MM.1S (cell line): ENCODE data around the gene SHANK3.

ENCODE experiments used
- DNase-seq: peaks from one replicate; pipeline ENCODE4 v3.0.0-alpha.2; 2015
- H2AFZ ChIP-seq: fragments of 300-600 bp; sonication (generic); 2 replicates; pipeline ENCODE4 v1.6.0; 2016; ENCODE audit warnings: antibody characterized with exemption, low read length
- H3F3A ChIP-seq: fragments of 300-600 bp; sonication (generic); 2 replicates; pipeline ENCODE4 v1.6.1; 2016; ENCODE audit warnings: mild to moderate bottlenecking, antibody characterized with exemption, low read length, moderate library complexity, mixed read lengths; ENCODE audit not compliant: insufficient read depth
- H3K27ac ChIP-seq: fragments of 300-600 bp; sonication (generic); 2 replicates; pipeline ENCODE4 v1.5.1; 2016; ENCODE audit warnings: mild to moderate bottlenecking, low read length
- H3K27me3 ChIP-seq: fragments of 300-600 bp; sonication (generic); replicated peaks from 2 replicates; pipeline ENCODE4 v1.6.0; 2016; ENCODE audit warnings: low read length; ENCODE audit not compliant: insufficient read depth
- H3K36me3 ChIP-seq: fragments of 300-600 bp; sonication (generic); replicated peaks from 2 replicates; pipeline ENCODE4 v1.6.1; 2016; ENCODE audit warnings: mild to moderate bottlenecking, low read length, mixed read lengths; ENCODE audit not compliant: insufficient read depth
- H3K4me1 ChIP-seq: fragments of 300-600 bp; sonication (generic); 2 replicates; pipeline ENCODE4 v1.6.1; 2016; ENCODE audit warnings: low read length, mixed read lengths
- H3K4me2 ChIP-seq: fragments of 300-600 bp; sonication (generic); 2 replicates; pipeline ENCODE4 v1.6.0; 2016; ENCODE audit warnings: low read depth, low read length
- H3K4me3 ChIP-seq: fragments of 300-600 bp; sonication (generic); 2 replicates; pipeline ENCODE4 v1.5.1; 2016; ENCODE audit warnings: low read length, mixed read lengths
- H3K79me2 ChIP-seq: fragments of 300-600 bp; sonication (generic); 2 replicates; pipeline ENCODE4 v1.6.1; 2016; ENCODE audit warnings: mixed run types, low read length, mixed read lengths
- H3K9ac ChIP-seq: fragments of 300-600 bp; sonication (generic); 2 replicates; pipeline ENCODE4 v1.6.1; 2016; ENCODE audit warnings: low read length, mixed read lengths
- H3K9me2 ChIP-seq: fragments of 300-600 bp; sonication (generic); replicated peaks from 2 replicates; pipeline ENCODE4 v1.6.1; 2016; ENCODE audit warnings: mild to moderate bottlenecking, low read length, mixed read lengths; ENCODE audit not compliant: insufficient read depth
- H3K9me3 ChIP-seq: fragments of 300-600 bp; sonication (generic); replicated peaks from 2 replicates; pipeline ENCODE4 v1.6.1; 2016; ENCODE audit warnings: mild to moderate bottlenecking, low read length, mixed read lengths; ENCODE audit not compliant: insufficient read depth
- H4K20me1 ChIP-seq: fragments of 300-600 bp; sonication (generic); 2 replicates; pipeline ENCODE4 v1.6.1; 2016; ENCODE audit warnings: mild to moderate bottlenecking, low read length, moderate library complexity, mixed read lengths; ENCODE audit not compliant: insufficient read depth
- EZH2 ChIP-seq: fragments of 300-600 bp; sonication (generic); optimal IDR thresholded peaks from 2 replicates; pipeline ENCODE3; 2017; ENCODE audit warnings: low read depth, mild to moderate bottlenecking, antibody characterized with exemption, low read length, mixed read lengths
- EZH2phosphoT487 ChIP-seq: fragments of 300-600 bp; sonication (generic); IDR thresholded peaks from 2 replicates; pipeline ENCODE4 v1.6.1; 2018; ENCODE audit warnings: antibody characterized with exemption, low read length
- TF ChIP-seq, protein P1 (sequence below): fragments of 300-600 bp; sonication (generic); IDR thresholded peaks from 2 replicates; pipeline ENCODE4 v1.5.1; 2016; ENCODE audit warnings: antibody characterized with exemption, low read length, mixed read lengths

The SHANK3 gene

DNA sequence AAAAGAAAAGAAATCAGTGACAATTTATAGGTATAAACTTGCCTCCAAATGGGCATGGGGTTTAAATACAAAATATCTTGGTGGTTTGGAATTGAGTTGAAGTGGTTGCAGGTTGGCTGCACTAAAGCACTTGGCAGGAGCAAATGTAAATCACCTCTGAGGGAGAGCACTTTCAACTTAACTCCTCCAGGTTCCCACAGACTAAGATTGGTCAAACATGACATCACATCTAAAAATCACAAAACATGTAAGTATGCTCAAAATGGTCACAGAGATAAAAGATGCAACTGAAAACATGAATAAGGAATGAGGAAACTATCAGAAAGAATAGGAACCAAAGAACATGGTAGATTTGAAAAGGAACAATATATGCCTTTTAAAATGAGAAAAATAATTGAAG, 12.3 kb upstream of the SHANK3 start:
- H3K27ac ChIP-seq: no peak overlapping the region
- H3F3A ChIP-seq: no peaks in the 10 kb centered on the region
- no peak overlapping the region for H3K9ac ChIP-seq
- H2AFZ ChIP-seq: no peak overlapping the region
- H3K4me1 ChIP-seq: no peaks in the 10 kb centered on the region
- H3K9me2 ChIP-seq: no peaks in the 10 kb centered on the region
- H3K4me3 ChIP-seq: no peak overlapping the region
- TF ChIP-seq EZH2: no peak
- TF ChIP-seq, protein P1, sequence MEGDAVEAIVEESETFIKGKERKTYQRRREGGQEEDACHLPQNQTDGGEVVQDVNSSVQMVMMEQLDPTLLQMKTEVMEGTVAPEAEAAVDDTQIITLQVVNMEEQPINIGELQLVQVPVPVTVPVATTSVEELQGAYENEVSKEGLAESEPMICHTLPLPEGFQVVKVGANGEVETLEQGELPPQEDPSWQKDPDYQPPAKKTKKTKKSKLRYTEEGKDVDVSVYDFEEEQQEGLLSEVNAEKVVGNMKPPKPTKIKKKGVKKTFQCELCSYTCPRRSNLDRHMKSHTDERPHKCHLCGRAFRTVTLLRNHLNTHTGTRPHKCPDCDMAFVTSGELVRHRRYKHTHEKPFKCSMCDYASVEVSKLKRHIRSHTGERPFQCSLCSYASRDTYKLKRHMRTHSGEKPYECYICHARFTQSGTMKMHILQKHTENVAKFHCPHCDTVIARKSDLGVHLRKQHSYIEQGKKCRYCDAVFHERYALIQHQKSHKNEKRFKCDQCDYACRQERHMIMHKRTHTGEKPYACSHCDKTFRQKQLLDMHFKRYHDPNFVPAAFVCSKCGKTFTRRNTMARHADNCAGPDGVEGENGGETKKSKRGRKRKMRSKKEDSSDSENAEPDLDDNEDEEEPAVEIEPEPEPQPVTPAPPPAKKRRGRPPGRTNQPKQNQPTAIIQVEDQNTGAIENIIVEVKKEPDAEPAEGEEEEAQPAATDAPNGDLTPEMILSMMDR: no peak
- no peak for TF ChIP-seq EZH2phosphoT487
- no peaks in the 10 kb centered on the region for H3K79me2 ChIP-seq
- H3K4me2 ChIP-seq: no peak overlapping the region
- H3K9me3 ChIP-seq: no peaks in the 10 kb centered on the region
- peaks cover 37% of the 10 kb centered on the region for H3K27me3 ChIP-seq
- H3K36me3 ChIP-seq: no peaks in the 10 kb centered on the region
- no peaks in the 10 kb centered on the region for H4K20me1 ChIP-seq
- DNase-seq: no peak

DNA sequence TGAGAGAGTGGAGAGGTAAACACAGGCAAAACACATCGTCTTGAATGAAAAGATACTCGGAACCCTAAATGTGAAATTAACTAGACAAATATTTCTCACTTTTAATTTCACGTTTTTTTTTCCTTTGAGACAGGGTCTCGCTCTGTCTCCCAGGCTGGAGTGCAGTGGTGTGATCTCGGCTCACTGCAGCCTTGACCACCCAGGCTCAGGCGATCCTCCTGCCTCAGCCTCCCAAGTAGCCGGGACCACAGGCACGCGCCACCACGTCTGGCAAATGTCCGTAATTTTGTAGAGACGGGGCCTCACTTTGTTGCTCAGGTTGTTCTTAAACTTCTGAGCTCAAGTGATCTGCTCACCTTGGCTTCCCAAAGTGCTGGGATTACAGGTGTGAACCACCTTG, 7.4 kb upstream of the SHANK3 start:
- no peaks in the 10 kb centered on the region for H3K4me1 ChIP-seq
- TF ChIP-seq EZH2 (no peak), EZH2phosphoT487 (no peak)
- TF ChIP-seq, protein P1: no peak
- DNase-seq: no peak
- no peaks in the 10 kb centered on the region for H3K9me2 ChIP-seq
- H3K4me3 ChIP-seq: no peak overlapping the region
- no peaks in the 10 kb centered on the region for H4K20me1 ChIP-seq
- no peak overlapping the region for H3K4me2 ChIP-seq
- H3K27me3 ChIP-seq: peaks cover 21% of the 10 kb centered on the region
- no peak overlapping the region for H3K9ac ChIP-seq
- no peak overlapping the region for H2AFZ ChIP-seq
- no peaks in the 10 kb centered on the region for H3F3A ChIP-seq
- H3K79me2 ChIP-seq: no peaks in the 10 kb centered on the region
- no peaks in the 10 kb centered on the region for H3K36me3 ChIP-seq
- H3K9me3 ChIP-seq: no peaks in the 10 kb centered on the region
- H3K27ac ChIP-seq: no peak overlapping the region

DNA sequence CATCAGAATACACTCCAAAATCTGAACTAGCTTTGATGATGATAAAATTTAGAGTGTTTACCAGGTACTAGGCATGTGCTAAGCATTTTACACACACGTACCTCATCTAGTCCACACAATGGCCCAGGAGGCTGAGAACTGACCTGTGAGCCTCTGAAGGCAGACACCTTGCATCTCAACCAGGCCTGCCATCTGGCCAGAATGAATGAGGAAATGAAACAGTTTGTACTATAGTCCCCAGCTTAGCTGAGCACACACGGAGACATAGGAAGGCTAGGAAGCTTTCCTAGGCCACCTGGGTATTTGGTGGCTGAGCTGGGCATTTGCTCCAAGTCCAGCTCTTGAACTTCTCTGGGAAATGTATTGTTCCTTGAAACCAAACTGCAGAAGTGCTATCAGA, 6.9 kb upstream of the SHANK3 start:
- H3K9ac ChIP-seq: no peak overlapping the region
- peaks cover 27% of the 10 kb centered on the region for H3K27me3 ChIP-seq
- no peaks in the 10 kb centered on the region for H3K9me3 ChIP-seq
- DNase-seq: no peak
- no peak overlapping the region for H2AFZ ChIP-seq
- no peak overlapping the region for H3K4me3 ChIP-seq
- H4K20me1 ChIP-seq: no peaks in the 10 kb centered on the region
- no peaks in the 10 kb centered on the region for H3K9me2 ChIP-seq
- no peaks in the 10 kb centered on the region for H3F3A ChIP-seq
- no peaks in the 10 kb centered on the region for H3K36me3 ChIP-seq
- H3K4me2 ChIP-seq: no peak overlapping the region
- H3K27ac ChIP-seq: no peak overlapping the region
- H3K4me1 ChIP-seq: no peaks in the 10 kb centered on the region
- no peaks in the 10 kb centered on the region for H3K79me2 ChIP-seq
- TF ChIP-seq EZH2phosphoT487 (no peak), EZH2 (no peak)
- TF ChIP-seq, protein P1: no peak
